Lower leg skin (tissue), 4 donors: ENCODE measurements around the gene USP51. TPM values are rescaled to one million over a fixed set of nuclear protein-coding genes. Genes with fewer than 3 reads are reported as not detected.
A peak's percentile ranks its signal among the peaks of the same experiment; 100 is the strongest.
"Not testable (repeated sequence)": the region's sequence is repeated elsewhere in the genome, so short reads cannot be mapped to it uniquely, and the experiment has no call there.

Source experiments
- DNase-seq, 2 donors: peaks; one replicate each; pipeline ENCODE4 v3.0.0-alpha.2; 2019; ENCODE audit warnings: low spot score in 2 of 2
- H3K4me3 ChIP-seq: fragments of 200-600 bp; sonication (generic); 2 replicates; pipeline ENCODE4 v1.5.1; 2017; ENCODE audit warnings: mild to moderate bottlenecking, low read depth; ENCODE audit not compliant: poor library complexity, severe bottlenecking
- POLR2A ChIP-seq, 2 donors: fragments of 450-650 bp; IDR thresholded peaks; one replicate each; pipeline ENCODE4 v1.6.1; 2016 to 2017; ENCODE audit warnings: antibody characterized with exemption in 2 of 2, mild to moderate bottlenecking in 1 of 2, moderate library complexity in 1 of 2
- WGBS, 2 donors: methylation state at CpG; one replicate each; pipeline ENCODE4 v1.1.5; 2018; 5-methylcytosine and 5-hydroxymethylcytosine counted together
- intact Hi-C: fragments of 100-400 bp; cut with DNase I; formaldehyde crosslinking; loops from one replicate; pipeline ENCODE4 v1.15.0; 2023; ENCODE audit warnings: low total_unique reads
- total RNA-seq, 4 donors: library from RNA; depleted of rRNA; stranded (reverse); fragments of >200 nt; gene quantifications; one replicate each; pipeline ENCODE4 v1.1.0, GENCODE V29; 2016
- TF ChIP-seq, protein P1 (sequence below), 3 donors: fragments of 450-650 bp; IDR thresholded peaks; one replicate each; pipeline ENCODE4 v1.5.1; 2016; ENCODE audit warnings: antibody characterized with exemption in 3 of 3, mild to moderate bottlenecking in 3 of 3, moderate library complexity in 2 of 3

Gene USP51
- total RNA-seq, 4 donors from 2014 or later = 0.08 to 1.1 (median 0.45) TPM

DNA sequence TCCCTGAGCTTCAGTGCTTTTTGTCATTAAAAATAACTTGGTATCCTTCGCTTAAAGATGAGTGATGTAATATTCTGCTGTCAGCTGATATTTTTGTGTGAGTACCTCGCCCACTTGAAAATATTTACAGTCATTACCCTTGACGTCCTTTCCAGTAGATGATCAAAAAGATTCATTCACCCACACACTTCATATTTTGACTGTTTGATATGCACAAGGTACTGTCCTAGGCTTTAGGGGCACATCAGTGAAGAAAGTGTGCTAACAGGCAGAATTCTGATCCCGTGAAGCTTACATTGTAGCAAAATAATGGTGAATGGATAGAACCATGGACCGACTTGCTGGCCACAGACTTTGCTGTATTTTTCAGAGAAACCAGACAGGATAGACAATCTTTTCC lies 18.1 kb upstream of the USP51 start:
- intact Hi-C loops, H3K4me3 ChIP-seq, DNase-seq: not testable (repeated sequence)
- WGBS, 2 donors = no CpG with 5 or more reads among the region's 5 CpGs

DNA sequence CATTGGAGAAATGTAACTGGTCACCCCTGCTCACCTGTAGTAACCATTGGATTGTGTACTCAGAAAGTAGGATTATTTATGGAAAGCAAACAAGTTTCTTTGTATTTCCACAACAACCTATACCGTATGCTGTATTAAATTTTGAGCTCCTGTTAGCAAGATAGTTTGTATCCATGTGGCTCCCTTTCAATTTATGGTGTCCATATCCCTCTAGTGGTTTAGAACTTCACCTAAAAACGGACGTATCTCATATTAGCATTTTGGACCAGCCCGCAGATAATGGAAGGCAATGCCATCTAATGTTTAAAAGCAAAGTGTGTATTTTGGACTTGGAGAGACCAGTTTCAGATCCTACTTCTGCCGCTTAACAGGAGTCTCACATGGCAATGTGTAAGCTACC lies 17.4 kb upstream of the USP51 start:
- DNase-seq, intact Hi-C loops, H3K4me3 ChIP-seq: not testable (repeated sequence)
- no CpG with 5 or more reads among the region's 5 CpGs for WGBS, 2 donors

DNA sequence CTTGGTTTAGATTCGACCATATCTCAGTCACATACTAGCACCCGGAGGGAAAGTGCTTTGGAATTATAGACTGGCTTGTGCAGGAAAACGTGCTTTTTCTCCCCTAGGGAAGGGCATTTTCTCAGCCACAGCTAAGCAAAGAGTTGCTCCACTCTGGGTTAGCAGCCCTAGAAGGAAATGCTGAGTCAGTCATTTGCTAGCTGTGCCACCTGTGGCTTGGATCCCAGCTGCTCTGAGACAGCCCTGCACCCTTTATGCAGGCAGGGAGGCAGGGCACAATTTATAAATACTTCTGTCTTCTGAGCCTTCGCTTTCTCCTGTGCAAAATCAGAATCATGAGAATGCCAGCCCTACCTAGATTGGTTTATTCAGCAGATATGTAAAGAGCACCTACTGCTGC lies 1.3 kb upstream of the USP51 start:
- H3K4me3 ChIP-seq = no peak overlapping the region
- DNase-seq = peak in 1 of 2 donors; percentile 40
- TF ChIP-seq, protein P1, sequence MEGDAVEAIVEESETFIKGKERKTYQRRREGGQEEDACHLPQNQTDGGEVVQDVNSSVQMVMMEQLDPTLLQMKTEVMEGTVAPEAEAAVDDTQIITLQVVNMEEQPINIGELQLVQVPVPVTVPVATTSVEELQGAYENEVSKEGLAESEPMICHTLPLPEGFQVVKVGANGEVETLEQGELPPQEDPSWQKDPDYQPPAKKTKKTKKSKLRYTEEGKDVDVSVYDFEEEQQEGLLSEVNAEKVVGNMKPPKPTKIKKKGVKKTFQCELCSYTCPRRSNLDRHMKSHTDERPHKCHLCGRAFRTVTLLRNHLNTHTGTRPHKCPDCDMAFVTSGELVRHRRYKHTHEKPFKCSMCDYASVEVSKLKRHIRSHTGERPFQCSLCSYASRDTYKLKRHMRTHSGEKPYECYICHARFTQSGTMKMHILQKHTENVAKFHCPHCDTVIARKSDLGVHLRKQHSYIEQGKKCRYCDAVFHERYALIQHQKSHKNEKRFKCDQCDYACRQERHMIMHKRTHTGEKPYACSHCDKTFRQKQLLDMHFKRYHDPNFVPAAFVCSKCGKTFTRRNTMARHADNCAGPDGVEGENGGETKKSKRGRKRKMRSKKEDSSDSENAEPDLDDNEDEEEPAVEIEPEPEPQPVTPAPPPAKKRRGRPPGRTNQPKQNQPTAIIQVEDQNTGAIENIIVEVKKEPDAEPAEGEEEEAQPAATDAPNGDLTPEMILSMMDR (IDR thresholded peaks at IDR 0.05) = no peak
- no peak for TF ChIP-seq POLR2A (IDR thresholded peaks at IDR 0.05)
- WGBS, 2 donors = 52 to 53% methylated on average over 4 of the region's 4 CpGs
- intact Hi-C loops = no loop called here

DNA sequence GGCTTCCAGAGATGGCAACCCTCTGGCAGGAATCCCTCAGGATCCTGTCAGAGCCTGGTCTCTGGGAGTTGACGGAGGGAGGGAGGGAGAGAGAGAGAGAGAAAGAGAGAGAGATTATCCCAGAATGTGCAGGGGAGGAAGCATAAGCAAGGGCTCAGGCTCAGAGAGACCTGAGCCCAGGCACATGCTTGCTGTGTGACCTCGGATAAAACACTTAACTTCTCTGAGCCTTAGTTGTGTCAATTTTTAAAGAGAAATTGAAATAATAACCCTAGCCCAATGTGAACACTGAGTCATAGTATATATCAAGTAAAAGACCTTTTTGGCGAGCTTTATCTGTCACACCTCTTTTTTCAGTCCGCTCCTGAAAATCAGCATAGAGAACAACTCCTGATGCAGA lies 473 bp upstream of the USP51 start:
- WGBS, 2 donors = 39 to 64% methylated on average over 4 of the region's 4 CpGs
- no peak for DNase-seq
- TF ChIP-seq, protein P1 (IDR thresholded peaks at IDR 0.05) = no peak
- TF ChIP-seq POLR2A (IDR thresholded peaks at IDR 0.05) = no peak
- intact Hi-C loops = no loop called here
- H3K4me3 ChIP-seq = no peak overlapping the region

DNA sequence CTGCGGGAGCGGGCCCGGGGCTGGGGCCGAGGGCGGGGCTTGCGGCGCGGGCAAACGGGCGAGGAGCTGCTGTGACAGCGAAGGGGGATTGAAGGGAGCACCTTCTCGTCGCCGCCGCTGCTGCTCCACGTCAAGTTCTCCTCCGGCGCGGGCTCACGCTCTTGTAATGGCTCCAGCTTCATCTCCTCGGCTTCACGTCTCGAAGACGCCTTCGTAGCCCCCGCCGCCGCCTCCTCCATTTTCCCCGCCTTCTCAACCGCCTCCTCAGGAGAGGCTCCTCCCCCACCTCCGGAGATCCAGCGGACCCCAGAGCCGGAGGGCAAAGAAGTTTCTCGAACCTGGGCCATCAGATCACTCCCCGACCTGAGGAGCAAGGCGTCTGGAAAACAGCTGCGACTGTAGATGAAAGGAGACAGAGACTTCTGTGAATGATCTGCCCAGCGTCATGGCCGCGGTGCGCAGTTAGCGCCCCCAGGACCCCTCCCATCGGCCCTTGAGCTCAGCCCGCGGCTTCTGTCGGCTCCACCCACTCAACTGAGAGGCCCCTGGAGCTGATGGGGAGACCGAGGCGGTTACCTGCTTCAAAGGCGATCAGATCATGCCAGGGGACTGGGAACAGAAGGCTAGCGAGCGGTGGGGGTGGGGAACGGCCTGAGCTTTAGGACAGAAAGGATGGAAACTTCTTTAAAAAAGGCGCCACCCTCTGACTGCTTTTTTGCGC lies 895 bp downstream of the USP51 start:
- 0 to 47% methylated on average over 13 to 54 of the region's 54 CpGs for WGBS, 2 donors
- intact Hi-C loops = no loop called here
- peak overlapping the region; percentile 70 for H3K4me3 ChIP-seq
- DNase-seq = peak; percentile 60 to 89
- no peak for TF ChIP-seq POLR2A (IDR thresholded peaks at IDR 0.05)
- TF ChIP-seq, protein P1 (IDR thresholded peaks at IDR 0.05) = no peak

DNA sequence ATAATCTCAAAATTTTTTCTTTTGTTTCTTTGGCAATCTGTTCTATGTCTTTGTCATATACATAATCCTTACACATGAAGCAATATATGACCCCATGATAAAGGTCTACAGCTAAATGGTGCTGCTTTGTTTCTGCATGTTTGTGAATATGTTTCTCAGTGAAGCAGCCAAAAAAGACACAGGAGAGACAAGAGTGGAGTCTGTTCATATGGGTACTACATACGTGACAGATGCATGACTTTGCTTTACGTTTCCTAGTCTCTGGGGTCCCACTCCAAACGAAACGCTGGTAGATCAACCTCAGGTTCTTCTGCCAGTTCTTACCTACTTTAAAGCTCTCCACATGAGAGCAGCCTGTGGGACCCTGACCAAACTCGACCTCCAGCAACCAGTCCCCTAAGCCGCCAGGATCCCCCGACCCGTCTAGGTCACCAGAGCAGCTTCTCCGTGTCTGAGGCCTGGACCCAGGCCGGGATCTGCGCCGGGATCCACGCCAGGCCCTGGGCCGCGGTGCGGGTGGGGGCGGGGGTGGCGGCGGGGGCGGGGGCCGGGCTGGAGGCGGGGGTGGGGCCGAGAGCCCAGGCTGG lies 1.5 kb downstream of the USP51 start:
- WGBS, 2 donors = 5 to 48% methylated on average over 5 to 16 of the region's 23 CpGs
- DNase-seq = no peak
- no peak overlapping the region for H3K4me3 ChIP-seq
- intact Hi-C loops = no loop called here
- TF ChIP-seq, protein P1 (IDR thresholded peaks at IDR 0.05) = no peak
- no peak for TF ChIP-seq POLR2A (IDR thresholded peaks at IDR 0.05)

DNA sequence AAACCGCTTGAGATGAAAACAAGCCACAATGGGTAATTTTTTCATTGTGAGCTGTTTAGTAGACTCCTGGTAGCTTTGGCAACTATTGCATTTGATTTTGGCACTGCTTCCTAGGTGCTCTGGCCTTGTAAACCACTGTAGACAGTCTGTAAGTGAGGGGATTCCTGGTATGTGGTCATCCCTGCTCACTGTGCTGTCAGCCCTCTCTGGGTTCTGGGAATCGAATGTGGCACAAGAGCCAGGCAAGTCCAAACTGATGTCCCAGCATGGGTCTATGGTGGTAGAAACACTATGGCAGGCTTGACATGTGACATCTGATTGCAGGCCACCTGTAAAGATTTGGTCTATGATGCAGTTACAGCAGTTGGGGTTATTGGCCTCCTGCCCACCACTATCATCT lies 2.5 kb downstream of the USP51 start:
- intact Hi-C loops = no loop called here

More for the DNA sequence above, 2.5 kb downstream of the USP51 start:
- 72 to 85% methylated on average over 2 of the region's 2 CpGs for WGBS, 2 donors
- no peak overlapping the region for H3K4me3 ChIP-seq
- peak in 1 of 2 donors; percentile 65 for DNase-seq
- TF ChIP-seq, protein P1 (IDR thresholded peaks at IDR 0.05) = no peak
